Stimulated activated CD4-positive, alpha-beta T cell treated with anti-CD3 and anti-CD28 coated beads, Interleukin-12 subunit alpha, Interleukin-12 subunit beta, amount 100 ng/mL, for 4 hours (primary cell): ENCODE data around the gene SELENOS.

Source experiments
- DNase-seq: peaks from one replicate; pipeline ENCODE4 v3.0.0-alpha.2; 2020

The SELENOS gene

DNA sequence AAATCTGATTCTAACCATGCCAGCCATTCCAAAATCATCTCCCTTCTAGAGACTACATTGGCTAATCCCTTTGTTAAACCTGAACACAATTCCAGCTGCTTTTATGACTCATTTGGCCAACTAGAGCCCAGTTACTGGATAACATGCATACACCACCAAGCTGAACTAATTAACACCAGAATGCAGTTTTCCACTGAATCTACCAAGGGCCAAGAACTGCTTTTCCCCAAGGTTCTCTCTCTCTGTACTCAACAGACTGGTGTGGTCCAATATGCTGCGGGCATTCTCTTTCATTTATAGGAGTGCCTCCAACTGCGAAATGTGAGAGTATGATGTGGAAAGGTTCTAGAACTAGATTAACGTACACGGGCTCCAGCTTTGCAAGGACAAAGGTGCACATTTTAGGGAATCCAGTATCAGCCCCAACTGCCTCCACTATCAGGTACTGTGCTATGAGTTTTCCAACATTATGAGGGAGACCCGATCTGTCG is 26.9 kb downstream of the SELENOS start:
- DNase-seq: no peak

DNA sequence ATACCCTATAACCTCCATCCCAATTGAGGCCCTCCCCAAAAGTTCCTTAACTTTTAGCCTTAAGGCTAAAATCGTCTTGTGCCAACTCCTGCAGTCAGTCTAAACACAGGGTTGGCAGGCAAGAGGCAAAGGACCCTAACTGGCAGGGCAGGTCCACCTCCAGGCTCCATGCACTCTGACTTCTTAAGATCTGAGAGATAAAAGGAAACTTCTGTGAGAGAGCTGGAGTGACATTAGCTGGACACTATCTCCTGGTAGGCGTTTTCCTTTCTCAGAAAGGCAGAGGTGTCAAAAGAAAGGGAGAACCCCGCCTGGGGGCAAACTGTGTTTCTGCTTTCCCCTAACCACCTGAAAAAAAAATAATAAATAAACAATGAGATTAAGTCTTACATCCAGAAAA is 29.0 kb downstream of the SELENOS start:
- DNase-seq: no peak

DNA sequence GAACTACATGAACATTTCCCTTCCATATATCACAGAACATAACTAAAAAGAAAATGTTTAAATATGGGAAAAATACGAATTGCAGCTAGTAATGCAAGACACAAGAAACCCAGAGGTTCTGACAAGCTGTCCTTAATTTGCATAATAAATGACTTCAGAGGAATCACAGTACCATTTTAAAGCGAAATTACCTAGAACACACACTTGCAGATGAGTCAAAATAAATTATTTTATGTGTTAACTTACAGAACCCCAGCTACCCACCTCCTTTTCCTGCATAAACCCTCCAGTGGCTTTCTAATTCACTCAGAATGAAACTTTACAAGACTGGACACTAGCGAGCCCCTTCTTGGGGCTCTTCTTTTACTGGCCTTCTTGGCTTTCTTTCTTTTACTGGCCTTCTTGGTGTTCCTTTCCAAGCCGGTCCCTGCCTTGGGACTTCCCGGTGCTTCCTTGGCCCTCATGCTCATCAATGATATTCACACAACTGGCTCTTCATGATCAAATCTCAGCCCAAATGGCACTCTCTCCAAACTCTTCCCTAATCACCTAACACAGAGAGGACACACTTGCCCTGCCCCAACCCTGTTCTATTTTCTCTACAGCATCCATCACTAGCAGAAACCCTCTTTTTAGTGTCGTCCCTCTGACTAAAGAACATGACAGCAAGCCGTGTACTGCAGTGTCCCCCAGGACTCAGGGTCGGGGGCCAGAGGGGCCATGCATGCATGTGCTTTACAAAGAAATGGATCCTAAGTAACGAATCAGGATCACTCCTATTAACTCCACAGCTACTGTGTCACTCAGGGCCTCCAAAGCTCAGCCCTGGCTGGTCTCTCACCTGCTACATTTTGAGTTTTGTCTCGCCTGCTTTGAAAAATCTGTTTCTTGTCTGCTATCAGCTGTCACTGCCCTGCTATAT is 30.2 kb downstream of the SELENOS start:
- DNase-seq: no peak

GRCh38 chr15:101246391-101246790 is 30.9 kb downstream of the SELENOS start:
- no peak for DNase-seq

GRCh38 chr15:101244889-101245668 is 32.2 kb downstream of the SELENOS start:
- no peak for DNase-seq

- DNase-seq: no peak
Observed at GRCh38 chr15:101244036-101244781, 33.1 kb downstream of the SELENOS start.

GRCh38 chr15:101243420-101243819 is 33.9 kb downstream of the SELENOS start:
- no peak for DNase-seq

- DNase-seq: no peak
Observed at GRCh38 chr15:101242999-101243336, 34.3 kb downstream of the SELENOS start.

GRCh38 chr15:101242160-101242998 is 34.9 kb downstream of the SELENOS start:
- no peak for DNase-seq

- DNase-seq: no peak
Observed at GRCh38 chr15:101240358-101240757, 36.9 kb downstream of the SELENOS start.

- no peak for DNase-seq
Observed at GRCh38 chr15:101239724-101240136, 37.6 kb downstream of the SELENOS start.

GRCh38 chr15:101237251-101237650 is 40.0 kb downstream of the SELENOS start:
- no peak for DNase-seq

- no peak for DNase-seq
Observed at GRCh38 chr15:101233651-101234280, 43.5 kb downstream of the SELENOS start.

- no peak for DNase-seq
Observed at GRCh38 chr15:101232677-101233076, 44.6 kb downstream of the SELENOS start.

- DNase-seq: no peak
Observed at GRCh38 chr15:101228313-101228712, 49.0 kb downstream of the SELENOS start.

- DNase-seq: no peak
Observed at GRCh38 chr15:101225658-101226057, 51.6 kb downstream of the SELENOS start.
